NOMO-1 treated with dmso at 0.1 percent for 144 hours (cell line): ENCODE data around the gene KRTAP12-4.
"Not testable (repeated sequence)": the region's sequence is repeated elsewhere in the genome, so short reads cannot be mapped to it uniquely, and the experiment has no call there.

ENCODE experiments used
- DNase-seq: peaks from one replicate; lab custom pipeline; 2025; ENCODE audit not compliant: unreplicated experiment; lab: John Stamatoyannopoulos, UW

KRTAP12-4 gene

DNA sequence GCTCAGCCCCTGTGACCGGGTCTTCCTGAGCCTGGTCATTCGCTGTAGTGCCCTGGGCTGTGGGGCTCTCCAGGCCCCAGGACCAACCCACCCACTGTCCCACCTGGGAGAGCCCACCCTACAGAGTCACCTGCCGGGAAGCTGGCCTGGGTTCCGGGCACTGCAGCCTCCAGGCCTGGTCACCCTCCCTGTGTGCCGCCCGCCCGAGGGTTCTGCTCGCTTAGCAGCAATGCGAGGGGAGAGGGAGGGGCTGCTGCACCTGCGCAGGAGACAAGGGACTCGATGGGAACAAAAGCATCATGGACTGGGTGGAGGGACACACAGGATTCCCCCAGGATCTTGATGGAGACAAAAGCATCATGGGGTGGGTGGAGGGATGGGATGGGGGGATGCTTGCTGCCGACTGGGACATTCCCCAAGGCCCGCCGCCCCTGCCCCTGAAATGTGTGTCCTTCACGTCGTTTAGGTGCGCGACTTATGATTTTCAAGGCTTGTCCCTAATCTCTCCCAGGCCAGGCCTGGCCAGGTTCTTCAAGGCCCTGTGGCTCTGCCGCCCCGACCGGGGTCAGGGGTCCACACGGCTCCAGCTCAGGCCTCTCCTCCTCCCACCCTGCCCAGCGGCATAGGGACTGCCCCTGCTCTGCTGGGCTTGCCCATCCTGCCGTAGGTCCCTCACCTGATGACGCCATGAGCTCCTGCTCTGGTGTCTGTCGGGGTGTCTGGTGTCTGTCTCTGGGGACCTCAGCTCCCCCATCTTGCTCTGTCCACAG lies 40.9 kb downstream of the KRTAP12-4 start:
- DNase-seq = no peak

DNA sequence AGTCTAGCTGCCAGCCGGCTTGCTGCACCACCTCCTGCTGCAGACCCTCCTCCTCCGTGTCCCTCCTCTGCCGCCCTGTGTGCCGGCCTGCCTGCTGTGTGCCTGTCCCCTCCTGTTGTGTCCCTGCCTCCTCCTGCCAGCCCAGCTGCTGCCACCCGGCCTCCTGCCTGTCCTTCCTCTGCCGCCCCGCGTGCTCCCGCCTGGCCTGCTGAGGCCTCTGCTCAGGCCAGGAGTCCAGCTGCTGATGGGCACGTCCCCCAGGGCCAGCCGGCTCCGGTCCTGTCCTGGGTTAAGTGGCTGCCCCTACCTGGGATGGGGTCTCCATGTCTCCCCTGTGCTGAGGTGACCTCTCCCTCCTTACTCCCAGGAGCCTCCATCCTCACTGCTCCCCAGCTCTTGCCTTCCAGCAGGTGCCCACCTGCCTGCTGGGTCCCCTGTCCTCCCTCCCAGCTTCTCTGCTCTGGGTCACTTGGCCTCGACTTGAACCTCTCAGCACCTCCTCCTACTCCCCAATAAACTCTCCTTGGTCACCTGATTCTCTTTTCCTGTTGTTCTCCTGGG lies 41.7 kb downstream of the KRTAP12-4 start:
- no peak for DNase-seq

DNA sequence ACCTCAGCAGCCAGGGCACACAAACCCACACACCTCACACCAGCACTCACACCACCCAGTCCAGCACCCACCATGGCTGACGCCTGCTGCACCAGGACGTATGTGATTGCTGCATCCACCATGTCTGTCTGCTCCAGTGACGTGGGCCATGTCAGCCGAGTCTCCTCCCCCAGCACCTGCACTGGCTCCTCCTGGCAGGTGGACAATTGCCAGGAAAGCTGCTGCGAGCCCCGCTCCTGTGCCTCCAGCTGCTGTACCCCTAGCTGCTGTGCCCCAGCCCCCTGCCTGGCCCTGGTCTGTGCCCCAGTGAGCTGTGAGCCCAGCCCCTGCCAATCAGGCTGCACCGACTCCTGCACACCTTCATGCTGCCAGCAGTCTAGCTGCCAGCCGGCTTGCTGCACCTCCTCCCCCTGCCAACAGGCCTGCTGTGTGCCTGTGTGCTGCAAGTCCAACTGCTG lies 42.4 kb downstream of the KRTAP12-4 start, which contains the start of gene KRTAP10-8:
TSS of gene KRTAP10-8 (plus strand) at position 51 of the 458 bp plus-strand sequence. CDS start at position 73, 22 bp downstream.
- DNase-seq = no peak

DNA sequence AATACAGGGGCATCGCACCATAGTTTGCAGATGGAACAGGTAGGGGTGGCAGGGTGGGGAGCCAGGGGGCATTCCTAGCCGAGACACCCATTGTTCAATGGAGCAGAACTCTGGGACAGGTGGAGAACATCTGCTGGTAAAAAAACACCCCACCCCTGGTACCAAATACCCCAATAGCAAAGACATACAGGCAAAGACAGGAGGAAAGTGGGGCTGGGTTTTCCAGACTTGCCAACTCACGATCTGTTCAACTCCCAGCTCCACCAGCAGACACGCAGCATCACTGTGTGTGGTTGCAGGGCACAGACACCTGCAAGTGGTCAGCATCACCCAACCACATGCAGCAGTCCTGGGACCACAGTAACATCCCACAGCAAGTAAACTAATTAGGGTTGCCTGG lies 42.9 kb downstream of the KRTAP12-4 start:
- DNase-seq = no peak

DNA sequence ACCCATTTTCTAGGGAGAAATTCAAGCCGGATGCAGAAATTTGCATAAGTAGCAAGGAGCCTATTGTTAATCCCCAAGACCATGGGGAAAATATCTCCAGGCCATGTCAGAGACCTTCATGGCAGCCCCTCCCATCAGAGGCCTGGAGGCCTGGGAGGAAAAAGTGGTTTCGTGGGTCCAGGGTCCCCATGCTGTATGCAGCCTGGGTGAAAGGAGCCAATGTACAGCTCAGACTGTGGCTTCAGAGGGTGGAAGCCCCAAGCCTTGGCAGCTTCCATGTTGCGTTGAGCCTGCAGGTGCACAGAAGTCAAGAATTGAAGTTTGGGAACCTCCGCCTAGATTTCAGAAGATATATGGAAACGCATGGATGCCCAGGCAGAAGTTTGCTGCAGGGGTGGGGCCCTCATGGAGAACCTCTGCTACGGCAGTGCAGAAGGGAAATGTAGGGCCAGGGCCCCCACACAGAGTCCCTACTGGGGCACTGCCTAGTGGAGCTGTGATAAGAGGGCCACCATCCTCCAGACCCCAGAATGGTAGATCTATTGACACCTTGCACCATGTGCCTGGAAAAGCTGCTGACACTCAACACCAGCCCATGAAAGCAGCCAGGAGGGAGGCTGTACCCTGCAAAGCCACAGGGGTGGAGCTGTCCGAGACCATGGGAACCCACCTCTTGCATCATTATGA lies 44.2 kb downstream of the KRTAP12-4 start:
- DNase-seq = not testable (repeated sequence)

DNA sequence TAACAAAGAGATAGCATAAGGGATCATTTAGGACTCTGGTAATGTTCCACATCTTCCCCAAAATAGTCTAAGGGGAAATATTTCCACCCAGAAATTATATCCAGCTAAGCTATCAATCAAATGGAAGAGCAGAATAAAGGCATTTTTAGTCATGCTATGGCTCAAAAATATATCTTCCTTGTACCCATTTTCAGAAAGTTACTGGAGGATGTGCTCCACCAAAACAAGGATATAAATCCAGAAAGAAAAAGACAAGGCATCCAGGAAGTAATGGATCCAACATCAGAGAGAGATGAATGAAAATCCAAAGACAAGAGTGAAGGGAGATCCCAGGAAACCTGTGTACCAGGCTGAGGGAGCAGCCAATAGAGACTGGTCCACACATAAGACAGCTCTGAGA lies 45.3 kb downstream of the KRTAP12-4 start:
- no peak for DNase-seq

GRCh38 chr21:44606495-44606894 lies 48.0 kb downstream of the KRTAP12-4 start:
- DNase-seq = no peak
